HG03460 (cell line): ENCODE results near the gene WNT5A.

Experiments used
- ATAC-seq: cut with Tn5 transposase; IDR thresholded peaks from one replicate; pipeline ENCODE4 v1.9.1; 2021; ENCODE audit not compliant: unreplicated experiment

WNT5A gene

DNA sequence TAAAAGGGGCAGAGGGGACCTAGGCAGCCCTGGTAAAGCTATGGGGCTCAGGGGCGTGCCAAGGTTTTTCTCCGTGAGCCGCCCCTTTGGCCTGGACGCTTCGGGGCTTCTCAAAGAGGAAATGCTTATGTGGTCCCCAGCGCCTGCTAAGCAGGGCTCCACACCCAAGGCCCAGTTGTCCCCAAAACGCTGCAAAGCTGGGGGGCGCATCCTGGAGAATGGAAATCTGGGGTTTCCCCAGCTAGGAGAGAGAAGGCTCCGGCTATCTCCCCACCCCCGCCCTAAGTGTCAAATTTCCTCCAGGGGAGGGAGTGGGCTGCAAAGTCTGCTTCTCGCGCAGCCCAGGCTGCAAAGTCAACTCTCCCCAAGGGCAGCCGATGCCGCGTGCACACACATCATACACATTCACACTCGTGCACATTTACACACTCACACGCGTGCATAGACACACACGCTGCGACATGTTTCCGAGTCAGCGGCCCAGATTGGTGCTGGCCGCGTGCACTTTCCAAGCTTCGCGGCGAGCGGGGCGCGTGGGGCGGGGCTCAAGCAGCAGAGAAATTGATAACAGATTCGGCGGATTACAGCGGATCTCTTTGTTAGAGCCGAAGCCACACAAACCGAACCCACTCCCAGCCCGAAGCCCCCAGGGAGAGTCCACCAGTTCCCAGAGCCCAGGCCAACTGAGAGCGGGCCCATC is 4.5 kb downstream of the WNT5A start:
- no peak for ATAC-seq

DNA sequence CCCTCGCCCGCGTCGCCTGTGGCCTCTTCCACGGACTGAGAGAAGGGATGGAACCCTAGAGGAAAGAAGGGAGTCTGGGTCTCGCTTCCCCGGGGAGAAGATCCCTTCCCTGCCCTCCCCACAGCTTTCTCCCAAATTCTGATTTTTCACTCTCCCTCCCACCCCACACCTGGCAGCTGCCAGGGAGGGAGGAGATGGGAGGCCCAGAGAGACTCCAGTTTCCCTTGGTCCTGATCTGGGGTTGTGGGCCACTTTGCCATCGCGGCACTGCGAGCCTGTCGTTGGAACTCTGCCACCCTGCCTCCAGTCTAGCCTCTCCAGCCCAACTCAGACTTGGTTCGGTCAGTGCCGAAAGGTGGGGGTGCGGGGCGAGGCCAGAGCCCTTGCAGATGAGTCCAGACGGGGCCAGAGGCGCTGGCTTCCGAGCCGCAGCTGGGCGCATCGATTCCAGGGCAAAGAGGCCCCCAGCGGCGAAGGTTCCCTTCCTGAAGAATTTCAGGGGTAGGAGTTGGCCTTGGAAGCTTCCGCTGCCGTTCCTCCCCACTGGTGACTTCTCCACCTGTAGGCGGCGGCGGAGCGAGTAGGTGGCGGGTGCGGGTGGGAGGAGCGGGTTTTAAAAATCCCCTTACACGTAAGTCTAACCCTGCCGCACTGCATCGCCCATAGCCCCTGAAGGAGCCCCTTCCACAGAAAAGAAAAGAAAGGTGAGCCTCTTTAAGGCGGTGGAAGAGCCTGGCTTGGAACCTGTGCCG is 5.2 kb downstream of the WNT5A start:
- no peak for ATAC-seq

GRCh38 chr3:55480911-55481743 is 6.0 kb downstream of the WNT5A start:
- ATAC-seq, result no peak

- no peak for ATAC-seq
These were observed 9.5 kb downstream of the WNT5A start for GRCh38 chr3:55477306-55478303.

GRCh38 chr3:55476515-55476914 is 10.6 kb downstream of the WNT5A start:
- no peak for ATAC-seq

DNA sequence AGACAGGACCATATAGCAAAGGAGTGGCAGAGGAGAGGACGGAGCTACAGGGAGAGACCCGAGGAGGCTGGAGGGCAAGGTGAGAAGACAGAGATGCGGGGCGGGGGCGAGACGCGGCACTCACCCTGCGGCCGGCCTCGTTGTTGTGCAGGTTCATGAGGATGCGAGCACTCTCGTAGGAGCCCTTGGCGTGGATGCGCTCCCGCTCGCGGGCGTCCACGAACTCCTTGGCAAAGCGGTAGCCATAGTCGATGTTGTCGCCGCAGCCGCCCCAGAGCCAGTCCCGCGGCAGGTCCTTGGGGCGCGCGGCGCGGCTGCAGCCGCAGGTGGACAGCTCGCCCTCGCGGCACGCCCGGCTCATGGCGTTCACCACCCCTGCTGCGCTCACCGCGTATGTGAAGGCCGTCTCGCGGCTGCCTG is 12.9 kb downstream of the WNT5A start:
- ATAC-seq, result no peak

- no peak for ATAC-seq
These were observed 13.3 kb downstream of the WNT5A start for GRCh38 chr3:55473788-55474187.

DNA sequence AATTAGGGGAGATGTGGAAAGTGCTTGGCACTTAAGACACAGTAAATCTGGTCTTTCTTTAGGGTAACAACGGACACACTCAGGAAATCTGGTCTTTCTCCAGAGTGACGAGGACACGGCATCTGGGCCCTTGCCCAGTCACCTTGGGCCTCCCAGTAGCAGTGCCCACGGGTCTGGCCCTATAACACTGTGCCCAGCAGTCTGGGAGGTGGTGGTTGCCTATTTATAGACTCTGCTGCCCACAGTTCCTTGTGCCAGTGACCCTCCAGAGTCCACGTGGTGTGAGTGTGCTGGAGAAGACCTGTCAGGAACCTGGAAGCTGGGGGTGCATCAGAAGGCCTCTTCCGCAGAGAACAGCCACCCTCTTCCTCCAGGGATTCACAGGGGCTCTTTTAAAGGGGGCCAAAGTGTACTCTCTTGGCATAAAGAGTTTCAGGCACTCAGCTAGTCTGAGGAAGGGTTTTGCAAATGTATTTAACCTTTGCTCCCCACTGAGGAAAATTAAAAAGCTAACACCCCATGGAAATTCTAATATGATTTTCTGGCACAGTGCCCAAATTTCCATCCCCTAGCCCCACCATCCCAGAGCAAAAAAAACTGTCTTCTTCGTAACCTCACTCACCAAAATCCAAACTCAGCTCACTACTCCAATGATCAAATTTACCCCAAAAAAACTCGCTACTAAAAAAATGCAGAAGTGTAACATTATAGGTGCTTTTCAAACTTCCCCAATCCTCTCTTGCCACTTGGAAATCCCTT is 15.4 kb downstream of the WNT5A start:
- ATAC-seq, result no peak

DNA sequence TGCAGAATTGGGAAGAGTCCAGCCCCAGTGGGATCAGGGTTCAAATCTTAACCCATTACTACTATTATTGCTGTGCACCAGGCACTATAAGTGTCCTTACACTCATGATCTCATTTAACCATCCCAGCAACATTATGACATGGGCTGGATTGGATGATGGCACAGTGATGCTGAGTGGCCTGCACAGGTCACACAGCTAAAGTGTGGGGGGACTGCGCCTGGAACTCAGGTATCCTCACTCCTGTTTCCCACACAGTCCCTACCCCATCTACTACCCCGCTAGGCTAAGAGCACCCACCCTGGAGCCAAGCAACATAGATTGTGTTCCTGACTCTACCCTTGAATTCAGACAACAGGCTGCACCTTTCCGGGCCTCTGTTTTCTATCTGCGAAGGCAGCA is 16.0 kb downstream of the WNT5A start:
- no peak for ATAC-seq

- ATAC-seq, result no peak
These were observed 17.1 kb downstream of the WNT5A start for GRCh38 chr3:55469957-55470526.

DNA sequence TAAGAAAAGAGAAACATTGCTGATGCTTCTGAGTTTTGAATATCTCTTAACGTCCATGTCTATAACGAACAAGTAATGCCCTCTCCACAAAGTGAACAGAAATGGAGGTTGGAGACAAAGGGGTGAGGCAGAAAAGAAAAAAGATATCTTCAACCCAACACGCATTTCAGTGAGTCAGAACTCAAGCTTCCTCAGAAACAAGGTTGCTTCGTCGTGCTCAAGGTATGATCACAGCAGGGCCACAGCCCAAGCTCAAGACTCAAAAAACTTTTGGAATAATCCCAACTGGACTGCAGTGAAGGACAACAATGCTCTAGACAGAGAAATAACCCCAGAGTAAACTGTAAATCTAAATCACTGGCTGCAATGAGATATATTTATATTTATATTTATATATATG is 18.9 kb downstream of the WNT5A start:
- ATAC-seq, result no peak

DNA sequence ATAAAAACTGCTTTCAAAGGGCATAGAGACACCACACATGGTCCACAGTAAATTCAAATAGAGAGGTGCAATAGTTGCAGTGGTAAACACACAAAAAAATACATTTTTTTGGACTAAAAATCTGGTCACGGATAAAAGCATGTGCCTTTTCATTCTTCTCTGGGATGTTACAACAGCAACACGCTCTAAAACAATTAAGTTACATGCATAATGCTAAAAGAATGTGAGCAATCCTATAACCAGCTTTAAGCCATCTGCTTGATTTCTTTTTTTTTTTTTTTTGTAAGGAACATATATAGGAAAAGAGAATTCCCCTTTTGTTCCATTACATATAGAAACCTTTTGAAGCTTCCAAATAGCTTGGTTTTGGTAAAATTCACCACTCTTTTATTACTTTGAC is 20.0 kb downstream of the WNT5A start:
- ATAC-seq, result no peak

GRCh38 chr3:55466526-55466925 is 20.6 kb downstream of the WNT5A start:
- no peak for ATAC-seq

GRCh38 chr3:55461896-55462295 is 25.2 kb downstream of the WNT5A start:
- no peak for ATAC-seq

DNA sequence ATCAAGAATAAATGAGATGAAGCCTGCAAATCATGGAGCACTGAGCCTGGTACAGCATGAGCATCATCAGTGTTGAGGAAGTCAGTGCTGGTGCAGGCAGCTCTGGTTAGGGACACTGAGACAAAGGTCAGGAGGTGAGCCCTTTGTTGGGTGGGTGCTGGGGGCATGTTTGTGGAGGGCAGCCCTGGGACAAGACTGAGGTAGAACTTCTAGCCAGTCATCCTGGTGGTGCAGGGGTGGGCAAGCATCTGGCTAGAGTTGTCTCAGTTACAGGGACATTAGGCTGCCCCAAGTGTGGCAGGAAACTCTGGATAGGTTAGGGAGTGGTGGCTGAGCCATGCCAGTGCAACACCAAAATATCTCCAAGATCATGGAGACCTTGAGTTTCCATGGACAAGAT is 27.3 kb downstream of the WNT5A start:
- ATAC-seq, result no peak

- no peak for ATAC-seq
These were observed 28.8 kb downstream of the WNT5A start for GRCh38 chr3:55458181-55458790.

- no peak for ATAC-seq
These were observed 31.2 kb downstream of the WNT5A start for GRCh38 chr3:55455915-55456314.

- no peak for ATAC-seq
These were observed 32.5 kb downstream of the WNT5A start for GRCh38 chr3:55454611-55455010.

GRCh38 chr3:55453886-55454496 is 33.1 kb downstream of the WNT5A start:
- ATAC-seq, result no peak
